Right ventricle myocardium superior (tissue), 1 donor: ENCODE results near the gene SMYD3. TPM values are rescaled to one million over a fixed set of nuclear protein-coding genes. Genes with fewer than 3 reads are reported as not detected.

Source experiments
- ATAC-seq: fragments of 200-7000 bp; cut with Tn5 transposase; one replicate; pipeline ENCODE4 v1.9.1; 2020; ENCODE audit warnings: mild to moderate bottlenecking; ENCODE audit not compliant: poor library complexity
- DNase-seq: peaks from one replicate; pipeline ENCODE4 v3.0.0-alpha.2; 2020
- intact Hi-C: fragments of 100-400 bp; cut with DNase I; formaldehyde crosslinking; loops from one replicate; pipeline ENCODE4 v1.11.2; 2022
- total RNA-seq: library from RNA; stranded (reverse); fragmentation: NEBNext Ultra II Directional; extraction: Animal tissue kit (Norgen Biotek cat#: 25700); gene quantifications from one replicate; pipeline ENCODE4 v1.2.1, GENCODE V29; 2021
- donor health status: DM: no; HTN: yes; CAD: no; lungs with severe emphysema.

SMYD3 gene
- total RNA-seq, 1 donor from 2014 or later = 9.4 TPM

GRCh38 chr1:246518456-246519205 lies 11.6 kb upstream of the SMYD3 start:
- DNase-seq (no peak), ATAC-seq (no peak)
- intact Hi-C loops = no loop called here

GRCh38 chr1:246517391-246517790 lies 10.3 kb upstream of the SMYD3 start:
- DNase-seq = no peak
- ATAC-seq = no peak
- intact Hi-C loops = no loop called here

GRCh38 chr1:246516126-246516525 lies 9.0 kb upstream of the SMYD3 start:
- DNase-seq (no peak), ATAC-seq (no peak)
- intact Hi-C loops = no loop called here

GRCh38 chr1:246515390-246516005 lies 8.4 kb upstream of the SMYD3 start:
- intact Hi-C loops = no loop called here
- no peak for ATAC-seq
- DNase-seq = no peak

GRCh38 chr1:246513619-246514343 lies 6.7 kb upstream of the SMYD3 start:
- no peak for DNase-seq
- intact Hi-C loops = no loop called here
- ATAC-seq = no peak

- intact Hi-C loops = no loop called here
- ATAC-seq = no peak
- DNase-seq = no peak
Measured at GRCh38 chr1:246513041-246513440, 6.0 kb upstream of the SMYD3 start.

- ATAC-seq = no peak
- no peak for DNase-seq
- intact Hi-C loops = no loop called here
Measured at GRCh38 chr1:246512635-246513034, 5.6 kb upstream of the SMYD3 start.

GRCh38 chr1:246512230-246512629 lies 5.2 kb upstream of the SMYD3 start:
- no peak for ATAC-seq
- DNase-seq = no peak
- intact Hi-C loops = no loop called here

- no peak for ATAC-seq
- intact Hi-C loops = no loop called here
- DNase-seq = no peak
Measured at GRCh38 chr1:246511203-246511602, 4.1 kb upstream of the SMYD3 start.

- no peak for ATAC-seq
- intact Hi-C loops = no loop called here
- DNase-seq = no peak
Measured at GRCh38 chr1:246510147-246511030, 3.3 kb upstream of the SMYD3 start.

GRCh38 chr1:246508897-246509688 lies 2.0 kb upstream of the SMYD3 start:
- DNase-seq (no peak), ATAC-seq (no peak)
- intact Hi-C loops = no loop called here

- intact Hi-C loops = no loop called here
- DNase-seq (no peak), ATAC-seq (peak; percentile 7)
Measured at GRCh38 chr1:246506367-246506673, 759 bp downstream of the SMYD3 start.

- no peak for DNase-seq
- intact Hi-C loops = no loop called here
- no peak for ATAC-seq
Measured at GRCh38 chr1:246503341-246503740, 3.7 kb downstream of the SMYD3 start.

- intact Hi-C loops = loop anchor here (5.0 to 10.0 kb wide), 4 partner anchors 200 to 1343 kb away; partner anchors contain the start of gene KIF26B
- no peak for DNase-seq
- ATAC-seq = peak; percentile 27
Measured at GRCh38 chr1:246497331-246497915, 9.7 kb downstream of the SMYD3 start.

GRCh38 chr1:246492611-246493245 lies 14.4 kb downstream of the SMYD3 start:
- DNase-seq (peak; percentile 74), ATAC-seq (peak; percentile 92)
- intact Hi-C loops = loop anchor here (10.0 kb wide), 2 partner anchors 478 to 1338 kb away; partner anchors contain the start of gene KIF26B

GRCh38 chr1:246491551-246492053 lies 15.5 kb downstream of the SMYD3 start:
- intact Hi-C loops = loop anchor here (10.0 kb wide), 2 partner anchors 477 to 1337 kb away; partner anchors contain the start of gene KIF26B

GRCh38 chr1:246488674-246489073 lies 18.4 kb downstream of the SMYD3 start:
- ATAC-seq (no peak), DNase-seq (no peak)
- intact Hi-C loops = no loop called here

More at GRCh38 chr1:246491551-246492053, 15.5 kb downstream of the SMYD3 start:
- no peak for ATAC-seq
- no peak for DNase-seq
